GM19468 (cell line): ENCODE results near the gene EXOC2.

Source experiments
- ATAC-seq: cut with Tn5 transposase; IDR thresholded peaks from one replicate; pipeline ENCODE4 v1.9.1; 2021; ENCODE audit warnings: mild to moderate bottlenecking, moderate library complexity, moderate number of reproducible peaks; ENCODE audit not compliant: unreplicated experiment; ENCODE audit errors: extremely low read depth

The EXOC2 gene

DNA sequence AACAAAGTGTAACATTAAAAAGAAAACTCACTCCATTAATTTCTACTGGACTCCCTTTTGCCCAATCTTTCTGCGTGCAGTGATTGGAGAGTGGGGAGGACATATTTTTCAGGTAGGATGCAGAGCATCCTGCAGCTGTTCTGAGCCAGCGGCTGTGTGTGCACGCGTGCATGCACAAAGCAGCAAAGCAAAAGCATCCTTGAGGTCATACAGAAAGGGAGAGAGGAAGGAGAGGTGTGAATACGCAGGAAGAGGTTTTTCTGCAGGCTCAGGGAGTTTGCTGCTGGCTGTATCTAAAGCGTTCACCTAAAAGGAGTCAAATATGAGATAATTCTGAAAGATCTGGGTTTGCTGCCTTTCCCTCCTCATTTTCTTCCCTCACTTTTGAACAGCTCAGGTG, 144.4 kb downstream of the EXOC2 start:
- no peak for ATAC-seq

- no peak for ATAC-seq
These were observed 144.8 kb downstream of the EXOC2 start for GRCh38 chr6:548091-548490.

GRCh38 chr6:540490-540889, 152.4 kb downstream of the EXOC2 start:
- no peak for ATAC-seq

DNA sequence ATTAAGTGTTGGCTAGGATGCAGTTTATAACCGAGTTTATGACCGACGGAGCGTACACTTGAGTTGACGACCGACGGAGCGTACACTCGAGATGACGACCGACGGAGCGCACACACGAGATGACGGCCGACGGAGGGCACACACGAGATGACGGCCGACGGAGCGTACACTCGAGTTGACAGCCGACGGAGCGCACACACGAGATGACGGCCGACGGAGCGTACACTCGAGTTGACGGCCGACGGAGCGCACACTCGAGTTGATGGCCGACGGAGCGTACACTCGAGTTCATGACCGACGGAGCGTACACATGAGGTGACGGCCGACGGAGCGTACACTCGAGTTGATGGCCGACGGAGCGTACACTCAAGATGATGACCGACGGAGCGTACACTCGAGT, 155.8 kb downstream of the EXOC2 start:
- no peak for ATAC-seq

DNA sequence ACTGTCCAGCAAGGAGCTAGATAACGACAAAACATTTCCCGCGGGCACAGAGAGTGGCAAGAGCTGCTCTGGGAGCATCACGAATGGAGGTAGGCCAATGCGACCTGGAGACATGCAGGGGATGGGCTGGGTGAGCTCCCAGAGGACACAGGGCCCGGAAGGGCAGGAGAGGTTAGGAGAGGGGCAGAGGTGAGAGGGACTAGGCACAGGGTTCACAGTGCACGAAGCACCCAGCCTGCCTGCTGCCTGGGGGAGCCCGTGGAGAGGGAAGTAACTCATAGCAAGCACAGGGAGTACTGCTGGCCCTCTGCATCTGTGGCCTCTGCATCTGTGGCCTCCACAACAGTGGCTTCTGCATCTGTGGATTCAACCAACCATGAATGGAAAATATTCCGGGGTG, 162.5 kb downstream of the EXOC2 start:
- ATAC-seq = no peak

GRCh38 chr6:528989-529388, 163.9 kb downstream of the EXOC2 start:
- no peak for ATAC-seq

- ATAC-seq = no peak
These were observed 164.8 kb downstream of the EXOC2 start for GRCh38 chr6:527989-528673.

DNA sequence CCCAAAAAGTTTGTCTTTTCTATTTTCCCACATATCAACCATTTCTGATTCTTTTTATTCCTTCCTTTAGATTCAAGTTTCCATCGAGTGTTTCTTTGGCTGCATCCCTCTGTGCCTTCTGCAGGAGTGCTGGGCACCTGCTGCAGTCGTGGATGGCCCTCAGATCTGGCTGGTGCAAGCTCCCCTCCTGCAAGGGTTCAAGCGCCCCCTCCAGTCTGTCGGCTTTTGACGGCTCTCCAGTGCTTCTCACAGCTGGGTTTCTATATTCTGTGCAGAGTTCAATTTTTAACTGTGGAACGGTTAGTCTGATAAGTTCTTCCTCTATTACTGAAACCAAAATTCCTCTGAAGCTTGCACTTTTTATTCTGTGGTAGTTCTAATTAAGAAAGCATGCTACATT, 168.1 kb downstream of the EXOC2 start:
- no peak for ATAC-seq

- no peak for ATAC-seq
These were observed 172.1 kb downstream of the EXOC2 start for GRCh38 chr6:520820-521219.

- no peak for ATAC-seq
These were observed 174.7 kb downstream of the EXOC2 start for GRCh38 chr6:518218-518617.

GRCh38 chr6:516213-516612, 176.7 kb downstream of the EXOC2 start:
- no peak for ATAC-seq

- ATAC-seq = no peak
These were observed 177.7 kb downstream of the EXOC2 start for GRCh38 chr6:515267-515666.

DNA sequence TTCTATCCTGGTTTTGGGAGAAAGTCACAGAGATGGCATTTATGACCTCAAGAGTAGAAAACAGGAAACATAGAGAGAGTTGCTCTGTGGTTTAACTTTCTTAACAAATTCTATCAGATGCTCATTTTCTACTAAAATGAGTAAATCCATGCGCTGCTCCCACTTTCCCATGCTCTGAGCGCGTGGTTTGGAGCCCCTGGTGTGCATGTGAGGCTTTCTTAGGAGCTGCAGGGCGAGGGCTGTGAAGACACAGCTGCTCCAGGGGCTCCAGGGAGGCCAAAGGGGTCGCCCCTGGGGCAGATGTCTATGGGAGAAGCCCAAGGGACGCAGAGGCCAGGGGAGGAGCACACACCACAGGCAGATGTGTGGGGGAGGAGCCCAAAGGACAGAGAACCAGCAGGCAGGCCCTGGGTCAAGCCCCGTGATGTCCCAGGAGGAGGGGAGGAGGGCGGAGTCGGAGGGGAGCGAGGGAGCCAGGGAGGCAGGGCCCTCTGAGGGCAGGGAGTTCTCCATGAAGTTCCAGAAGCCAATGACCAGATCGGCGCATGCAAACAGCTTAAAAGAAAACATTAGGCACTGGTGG, 178.5 kb downstream of the EXOC2 start:
- no peak for ATAC-seq

GRCh38 chr6:513961-514360, 179.0 kb downstream of the EXOC2 start:
- ATAC-seq = no peak

- no peak for ATAC-seq
These were observed 179.9 kb downstream of the EXOC2 start for GRCh38 chr6:513058-513457.

DNA sequence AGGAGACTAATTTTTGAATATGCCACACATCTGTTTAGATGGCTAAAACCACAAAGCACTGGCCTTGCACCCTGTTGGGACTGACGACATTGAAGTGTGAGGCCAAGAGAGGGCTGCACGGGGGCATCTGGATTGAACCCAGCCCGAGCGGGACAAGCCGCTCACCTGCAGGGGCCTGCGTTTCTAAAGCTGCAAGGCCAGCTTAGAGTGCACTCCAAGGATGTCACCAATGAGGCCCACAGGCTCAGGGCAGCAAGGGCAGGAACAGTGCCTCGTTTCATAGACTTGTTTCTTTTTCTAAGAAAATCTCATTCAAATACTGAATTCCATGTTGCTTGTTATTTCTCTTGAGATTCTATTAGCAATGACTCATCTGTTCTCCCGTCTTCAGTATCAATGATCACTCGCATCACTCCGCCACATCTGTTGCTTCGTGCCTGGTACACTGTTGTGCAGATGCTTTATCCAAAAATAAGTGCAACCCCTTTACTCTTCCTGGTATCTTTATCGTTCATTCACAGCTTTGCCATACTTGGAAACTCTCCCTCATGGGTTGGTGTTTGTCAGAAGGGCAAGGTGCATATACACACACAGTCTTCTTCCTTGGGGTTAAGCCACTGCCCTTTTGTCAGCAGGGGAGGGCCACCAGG, 181.3 kb downstream of the EXOC2 start:
- ATAC-seq = no peak

DNA sequence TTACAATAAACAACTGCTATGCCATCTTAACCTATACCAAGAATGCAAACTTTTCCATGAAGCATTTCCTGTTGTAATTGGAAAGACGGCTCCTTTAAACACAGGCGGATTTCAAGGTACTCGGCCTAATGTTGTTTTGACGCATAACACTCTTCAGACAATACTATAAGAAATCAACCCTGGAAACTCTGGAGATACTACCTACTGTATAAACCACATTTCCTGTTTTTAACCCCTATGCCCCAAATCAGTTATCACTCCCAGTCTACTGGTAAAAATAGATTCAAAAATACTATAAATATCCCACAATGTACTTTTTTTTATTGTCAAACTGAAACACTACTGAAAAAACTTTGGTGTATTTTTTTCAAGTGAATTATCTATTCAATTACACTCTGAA, 183.3 kb downstream of the EXOC2 start:
- ATAC-seq = no peak

- ATAC-seq = no peak
These were observed 184.3 kb downstream of the EXOC2 start for GRCh38 chr6:508614-509013.

DNA sequence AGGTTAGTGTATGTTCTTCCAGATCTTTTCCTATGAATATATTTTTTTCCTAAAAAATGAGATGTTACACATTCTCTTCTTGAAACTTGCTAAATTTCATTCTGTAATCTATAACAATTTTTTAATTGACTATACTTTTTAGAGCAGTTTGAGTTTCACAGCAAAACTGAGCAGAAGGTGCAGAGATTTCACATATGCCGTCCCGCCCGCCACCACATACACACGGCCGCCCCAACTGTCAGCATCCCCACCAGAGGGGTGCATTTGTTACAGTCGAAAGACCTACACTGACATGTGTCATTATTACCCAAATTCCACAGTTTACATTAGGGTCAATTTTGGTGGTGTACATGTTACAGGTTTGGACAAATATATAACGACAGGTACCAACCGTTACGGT, 184.9 kb downstream of the EXOC2 start:
- ATAC-seq = no peak

DNA sequence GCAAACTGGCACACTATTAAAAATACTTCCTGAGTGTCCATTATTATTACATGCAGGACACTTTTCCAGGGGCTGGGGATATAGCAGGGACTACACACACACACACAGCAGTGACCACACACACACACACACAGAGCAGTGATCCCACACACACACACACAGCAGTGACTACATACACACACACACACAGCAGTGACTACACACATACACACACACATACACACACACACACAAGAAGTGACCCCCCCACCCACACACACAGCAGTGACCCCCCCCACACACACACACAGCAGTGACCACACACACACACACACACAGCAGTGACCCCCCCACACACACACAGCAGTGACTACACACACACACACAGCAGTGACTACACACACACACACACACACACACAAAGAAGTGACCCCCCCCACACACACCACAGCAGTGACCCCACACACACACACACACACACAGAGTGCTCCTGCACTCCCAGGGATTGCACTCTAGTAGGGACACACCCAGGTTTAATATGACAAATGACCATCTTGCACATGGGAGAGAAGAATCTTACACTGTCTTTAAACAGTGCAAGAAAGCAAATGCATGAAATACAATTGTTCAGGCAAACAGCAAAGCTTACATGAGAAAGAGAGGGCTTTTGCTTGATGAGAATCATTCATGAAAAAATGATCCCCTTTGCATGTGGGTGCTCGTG, 185.9 kb downstream of the EXOC2 start:
- ATAC-seq = no peak

DNA sequence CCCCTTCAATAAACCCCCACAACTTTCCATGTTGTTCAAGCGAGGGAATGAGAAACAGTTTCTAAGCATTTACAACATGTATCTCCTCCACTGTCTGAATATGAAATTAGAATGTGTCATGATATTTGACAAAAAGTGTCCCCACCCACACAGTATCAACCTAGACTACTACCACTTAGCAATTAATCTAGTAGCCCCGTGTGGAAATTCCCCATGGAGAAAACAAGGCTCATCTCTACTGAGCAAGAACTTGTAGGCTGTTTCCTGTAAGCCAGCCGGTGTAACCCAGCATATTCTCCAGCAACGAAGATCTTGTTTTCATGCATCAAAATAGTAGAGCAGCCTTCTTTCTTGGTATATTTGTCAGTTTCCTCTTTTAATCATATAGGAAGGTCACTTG, 186.4 kb downstream of the EXOC2 start:
- ATAC-seq = no peak
